ENCODE measurements around the gene AP1M1. TPM values are rescaled to one million over a fixed set of nuclear protein-coding genes. Genes with fewer than 3 reads are reported as not detected.

Gene AP1M1
- total RNA-seq, 1 donor from 2014 or later: 81.8 TPM

- no peak for DNase-seq (ENCODE audit: low spot score)
- Mint-ChIP-seq H3K4me1 (ENCODE audit: low read depth) (peaks cover 3% of the 10 kb centered on the region), H3K4me3 (ENCODE audit: unreplicated experiment) (no peak overlapping the region), H3K27ac (ENCODE audit: unreplicated experiment) (no peak overlapping the region), H3K9me3 (ENCODE audit: low read depth) (no peaks in the 10 kb centered on the region), H3K36me3 (ENCODE audit: low read depth) (peaks cover 40% of the 10 kb centered on the region), H3K27me3 (ENCODE audit: low read depth) (no peaks in the 10 kb centered on the region)
- no peak for TF ChIP-seq CTCF (IDR thresholded peaks at IDR 0.05)
Observed at GRCh38 chr19:16208847-16209665, 11.3 kb downstream of the AP1M1 start.

GRCh38 chr19:16210168-16210567 is 12.5 kb downstream of the AP1M1 start:
- Mint-ChIP-seq H3K36me3 (ENCODE audit: low read depth) (peaks cover 41% of the 10 kb centered on the region), H3K9me3 (ENCODE audit: low read depth) (no peaks in the 10 kb centered on the region), H3K4me1 (ENCODE audit: low read depth) (peaks cover 3% of the 10 kb centered on the region), H3K27ac (ENCODE audit: unreplicated experiment) (no peak overlapping the region), H3K4me3 (ENCODE audit: unreplicated experiment) (no peak overlapping the region), H3K27me3 (ENCODE audit: low read depth) (no peaks in the 10 kb centered on the region)
- no peak for TF ChIP-seq CTCF (IDR thresholded peaks at IDR 0.05)
- no peak for DNase-seq (ENCODE audit: low spot score)

GRCh38 chr19:16213076-16213475 is 15.4 kb downstream of the AP1M1 start:
- Mint-ChIP-seq H3K27ac (ENCODE audit: unreplicated experiment) (no peak overlapping the region), H3K9me3 (ENCODE audit: low read depth) (no peaks in the 10 kb centered on the region), H3K27me3 (ENCODE audit: low read depth) (no peaks in the 10 kb centered on the region), H3K36me3 (ENCODE audit: low read depth) (peaks cover 48% of the 10 kb centered on the region), H3K4me1 (ENCODE audit: low read depth) (peaks cover 14% of the 10 kb centered on the region), H3K4me3 (ENCODE audit: unreplicated experiment) (no peak overlapping the region)
- TF ChIP-seq CTCF (IDR thresholded peaks at IDR 0.05): no peak
- DNase-seq (ENCODE audit: low spot score): no peak

GRCh38 chr19:16216744-16217670 is 19.3 kb downstream of the AP1M1 start:
- Mint-ChIP-seq H3K9me3 (ENCODE audit: low read depth) (peaks cover 13% of the 10 kb centered on the region), H3K4me1 (ENCODE audit: low read depth) (peaks cover 14% of the 10 kb centered on the region), H3K36me3 (ENCODE audit: low read depth) (peaks cover 42% of the 10 kb centered on the region), H3K27ac (ENCODE audit: unreplicated experiment) (no peak overlapping the region), H3K27me3 (ENCODE audit: low read depth) (no peaks in the 10 kb centered on the region), H3K4me3 (ENCODE audit: unreplicated experiment) (no peak overlapping the region)
- TF ChIP-seq CTCF (IDR thresholded peaks at IDR 0.05): no peak
- no peak for DNase-seq (ENCODE audit: low spot score)

GRCh38 chr19:16217716-16218451 is 20.2 kb downstream of the AP1M1 start:
- TF ChIP-seq CTCF (IDR thresholded peaks at IDR 0.05): no peak
- Mint-ChIP-seq H3K4me1 (ENCODE audit: low read depth) (peaks cover 14% of the 10 kb centered on the region), H3K27ac (ENCODE audit: unreplicated experiment) (no peak overlapping the region)

More at GRCh38 chr19:16217716-16218451, 20.2 kb downstream of the AP1M1 start:
- Mint-ChIP-seq H3K9me3 (ENCODE audit: low read depth) (peaks cover 13% of the 10 kb centered on the region), H3K27me3 (ENCODE audit: low read depth) (no peaks in the 10 kb centered on the region), H3K36me3 (ENCODE audit: low read depth) (peaks cover 43% of the 10 kb centered on the region), H3K4me3 (ENCODE audit: unreplicated experiment) (no peak overlapping the region)
- DNase-seq (ENCODE audit: low spot score): no peak

Measured in chondrocyte (in vitro differentiated cells).